HEK293 (cell line): ENCODE data around the gene EIF3M.

ENCODE experiments used
- BCL11A ChIP-seq: fragments of 450-650 bp; formaldehyde crosslinking; IDR thresholded peaks from 2 replicates; pipeline ENCODE4 v1.5.1; 2016; ENCODE audit warnings: low read depth, missing biosample characterization, missing genetic modification characterization
- ELK4 ChIP-seq: IDR thresholded peaks from 2 replicates; pipeline ENCODE4 v1.6.1; 2011; ENCODE audit warnings: mild to moderate bottlenecking, low read depth, low read length, borderline replicate concordance
- KLF9 ChIP-seq: fragments of 450-650 bp; formaldehyde crosslinking; IDR thresholded peaks from 2 replicates; pipeline ENCODE4 v1.5.1; 2016; ENCODE audit warnings: missing biosample characterization, missing genetic modification characterization, low read depth
- PRDM1 ChIP-seq: fragments of 450-650 bp; formaldehyde crosslinking; IDR thresholded peaks from 2 replicates; pipeline ENCODE4; 2016; ENCODE audit warnings: missing biosample characterization, missing genetic modification characterization
- ZFP69B ChIP-seq: fragments of 450-650 bp; formaldehyde crosslinking; IDR thresholded peaks from 2 replicates; pipeline ENCODE4 v1.5.1; 2016; ENCODE audit warnings: missing biosample characterization, missing genetic modification characterization
- ZNF302 ChIP-seq: fragments of 450-650 bp; formaldehyde crosslinking; IDR thresholded peaks from 2 replicates; pipeline ENCODE4 v1.5.1; 2016; ENCODE audit warnings: missing biosample characterization, missing genetic modification characterization, low read depth
- ZNF596 ChIP-seq: fragments of 450-650 bp; IDR thresholded peaks from 2 replicates; pipeline ENCODE4 v1.5.0; 2018; ENCODE audit warnings: missing biosample characterization, mild to moderate bottlenecking, missing genetic modification characterization, moderate library complexity
- ZNF626 ChIP-seq: fragments of 450-650 bp; sonication (Bioruptor Pico); formaldehyde crosslinking; IDR thresholded peaks from 2 replicates; pipeline ENCODE4 v1.5.1; 2018; ENCODE audit warnings: missing biosample characterization, missing genetic modification characterization, inconsistent platforms
- ZNF701 ChIP-seq: fragments of 450-650 bp; formaldehyde crosslinking; IDR thresholded peaks from 2 replicates; pipeline ENCODE4 v1.5.1; 2016; ENCODE audit warnings: missing biosample characterization, missing genetic modification characterization
- TF ChIP-seq, protein P1 (sequence below): fragments of 450-650 bp; formaldehyde crosslinking; IDR thresholded peaks from 2 replicates; pipeline ENCODE4 v1.5.1; 2016; ENCODE audit warnings: missing biosample characterization, missing genetic modification characterization
- TF ChIP-seq, protein P2 (sequence below): fragments of 450-650 bp; formaldehyde crosslinking; IDR thresholded peaks from 2 replicates; pipeline ENCODE4 v1.5.1; 2017; ENCODE audit warnings: missing biosample characterization, missing genetic modification characterization
- TF ChIP-seq, protein P3 (sequence below): fragments of 450-650 bp; formaldehyde crosslinking; IDR thresholded peaks from 2 replicates; pipeline ENCODE4 v1.5.1; 2016; ENCODE audit warnings: missing biosample characterization, missing genetic modification characterization
- TF ChIP-seq, protein P4 (sequence below): sonication (generic); formaldehyde crosslinking; IDR thresholded peaks from 2 replicates; pipeline ENCODE4 v1.8.1; 2022; ENCODE audit warnings: mild to moderate bottlenecking, moderate library complexity, missing genetic modification reagents

DNA sequence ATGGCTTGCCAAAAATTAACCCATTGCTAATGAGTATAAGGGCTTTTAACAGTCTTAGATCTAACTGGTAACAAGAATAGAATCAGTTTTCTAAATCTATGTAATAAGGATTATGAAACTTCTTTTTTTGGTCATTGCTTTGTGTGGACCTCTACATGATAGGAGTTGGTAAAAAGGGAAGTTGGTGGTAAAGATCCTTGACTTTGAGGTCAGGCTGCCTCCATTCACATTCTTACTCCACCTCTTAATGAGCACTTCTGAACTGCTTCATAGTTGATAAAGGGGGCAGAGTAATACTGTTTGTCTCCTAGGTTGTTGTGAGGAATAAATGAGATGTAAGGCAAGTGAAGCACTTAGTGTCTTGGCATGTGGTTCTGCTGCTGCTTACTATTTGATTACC, 10.6 kb downstream of the EIF3M start:
- TF ChIP-seq PRDM1 (tag by site-specific recombination) (no peak), KLF9 (no peak), ZNF302 (tag by site-specific recombination) (no peak), BCL11A (tag by site-specific recombination) (no peak), ZNF701 (tag by site-specific recombination) (no peak), ZNF596 (tag by site-specific recombination) (no peak), ELK4 (no peak), ZNF626 (no peak), ZFP69B (tag by site-specific recombination) (no peak)
- TF ChIP-seq, protein P1, sequence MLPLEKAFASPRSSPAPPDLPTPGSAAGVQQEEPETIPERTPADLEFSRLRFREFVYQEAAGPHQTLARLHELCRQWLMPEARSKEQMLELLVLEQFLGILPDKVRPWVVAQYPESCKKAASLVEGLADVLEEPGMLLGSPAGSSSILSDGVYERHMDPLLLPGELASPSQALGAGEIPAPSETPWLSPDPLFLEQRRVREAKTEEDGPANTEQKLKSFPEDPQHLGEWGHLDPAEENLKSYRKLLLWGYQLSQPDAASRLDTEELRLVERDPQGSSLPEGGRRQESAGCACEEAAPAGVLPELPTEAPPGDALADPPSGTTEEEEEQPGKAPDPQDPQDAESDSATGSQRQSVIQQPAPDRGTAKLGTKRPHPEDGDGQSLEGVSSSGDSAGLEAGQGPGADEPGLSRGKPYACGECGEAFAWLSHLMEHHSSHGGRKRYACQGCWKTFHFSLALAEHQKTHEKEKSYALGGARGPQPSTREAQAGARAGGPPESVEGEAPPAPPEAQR (tag by site-specific recombination): no peak
- TF ChIP-seq, protein P2, sequence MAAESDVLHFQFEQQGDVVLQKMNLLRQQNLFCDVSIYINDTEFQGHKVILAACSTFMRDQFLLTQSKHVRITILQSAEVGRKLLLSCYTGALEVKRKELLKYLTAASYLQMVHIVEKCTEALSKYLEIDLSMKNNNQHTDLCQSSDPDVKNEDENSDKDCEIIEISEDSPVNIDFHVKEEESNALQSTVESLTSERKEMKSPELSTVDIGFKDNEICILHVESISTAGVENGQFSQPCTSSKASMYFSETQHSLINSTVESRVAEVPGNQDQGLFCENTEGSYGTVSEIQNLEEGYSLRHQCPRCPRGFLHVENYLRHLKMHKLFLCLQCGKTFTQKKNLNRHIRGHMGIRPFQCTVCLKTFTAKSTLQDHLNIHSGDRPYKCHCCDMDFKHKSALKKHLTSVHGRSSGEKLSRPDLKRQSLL (tag by site-specific recombination): no peak
- TF ChIP-seq, protein P3, sequence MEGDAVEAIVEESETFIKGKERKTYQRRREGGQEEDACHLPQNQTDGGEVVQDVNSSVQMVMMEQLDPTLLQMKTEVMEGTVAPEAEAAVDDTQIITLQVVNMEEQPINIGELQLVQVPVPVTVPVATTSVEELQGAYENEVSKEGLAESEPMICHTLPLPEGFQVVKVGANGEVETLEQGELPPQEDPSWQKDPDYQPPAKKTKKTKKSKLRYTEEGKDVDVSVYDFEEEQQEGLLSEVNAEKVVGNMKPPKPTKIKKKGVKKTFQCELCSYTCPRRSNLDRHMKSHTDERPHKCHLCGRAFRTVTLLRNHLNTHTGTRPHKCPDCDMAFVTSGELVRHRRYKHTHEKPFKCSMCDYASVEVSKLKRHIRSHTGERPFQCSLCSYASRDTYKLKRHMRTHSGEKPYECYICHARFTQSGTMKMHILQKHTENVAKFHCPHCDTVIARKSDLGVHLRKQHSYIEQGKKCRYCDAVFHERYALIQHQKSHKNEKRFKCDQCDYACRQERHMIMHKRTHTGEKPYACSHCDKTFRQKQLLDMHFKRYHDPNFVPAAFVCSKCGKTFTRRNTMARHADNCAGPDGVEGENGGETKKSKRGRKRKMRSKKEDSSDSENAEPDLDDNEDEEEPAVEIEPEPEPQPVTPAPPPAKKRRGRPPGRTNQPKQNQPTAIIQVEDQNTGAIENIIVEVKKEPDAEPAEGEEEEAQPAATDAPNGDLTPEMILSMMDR (tag by site-specific recombination): no peak
- TF ChIP-seq, protein P4, sequence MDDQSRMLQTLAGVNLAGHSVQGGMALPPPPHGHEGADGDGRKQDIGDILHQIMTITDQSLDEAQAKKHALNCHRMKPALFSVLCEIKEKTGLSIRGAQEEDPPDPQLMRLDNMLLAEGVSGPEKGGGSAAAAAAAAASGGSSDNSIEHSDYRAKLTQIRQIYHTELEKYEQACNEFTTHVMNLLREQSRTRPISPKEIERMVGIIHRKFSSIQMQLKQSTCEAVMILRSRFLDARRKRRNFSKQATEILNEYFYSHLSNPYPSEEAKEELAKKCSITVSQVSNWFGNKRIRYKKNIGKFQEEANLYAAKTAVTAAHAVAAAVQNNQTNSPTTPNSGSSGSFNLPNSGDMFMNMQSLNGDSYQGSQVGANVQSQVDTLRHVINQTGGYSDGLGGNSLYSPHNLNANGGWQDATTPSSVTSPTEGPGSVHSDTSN (CRISPR knock-in tag): no peak
